NCI-H524 (cell line): ENCODE measurements around the gene PCDHB16.
"Not testable (repeated sequence)": the region's sequence is repeated elsewhere in the genome, so short reads cannot be mapped to it uniquely, and the experiment has no call there.

ENCODE experiments used
- DNase-seq, 2 experiments: peaks; one replicate each; lab custom pipeline; 2025; lab: John Stamatoyannopoulos, UW

The PCDHB16 gene

GRCh38 chr5:141184117-141184855 lies 2.1 kb downstream of the PCDHB16 start:
- DNase-seq: not testable (repeated sequence)

GRCh38 chr5:141186897-141187512 lies 4.8 kb downstream of the PCDHB16 start, which contains the start of gene PCDHB9:
Gene PCDHB9 (plus strand): TSS chr5:141187161. CDS start chr5:141187319, 158 bp downstream.
- DNase-seq: peak; percentile 71 to 81

- DNase-seq: not testable (repeated sequence)
These were observed 6.5 kb downstream of the PCDHB16 start for GRCh38 chr5:141188682-141189081.

- not testable (repeated sequence) for DNase-seq
These were observed 6.9 kb downstream of the PCDHB16 start for GRCh38 chr5:141189131-141189530.

- peak; percentile 19 to 69 for DNase-seq
These were observed 10.0 kb downstream of the PCDHB16 start, which contains the start of gene PCDHB10 for GRCh38 chr5:141192110-141192725. Gene PCDHB10 (plus strand): TSS chr5:141192353. CDS start chr5:141192553, 200 bp downstream.

GRCh38 chr5:141194332-141194731 lies 12.1 kb downstream of the PCDHB16 start:
- DNase-seq: not testable (repeated sequence)

- no peak for DNase-seq
These were observed 14.2 kb downstream of the PCDHB16 start for GRCh38 chr5:141196363-141196762.

GRCh38 chr5:141199359-141200235 lies 17.4 kb downstream of the PCDHB16 start, which contains the start of gene PCDHB11:
Gene PCDHB11 (plus strand): TSS chr5:141199627. CDS start chr5:141199775, 148 bp downstream.
- DNase-seq: peak in 1 of 2 experiments; percentile 38

- DNase-seq: not testable (repeated sequence)
These were observed 18.9 kb downstream of the PCDHB16 start for GRCh38 chr5:141201126-141201525.

- not testable (repeated sequence) for DNase-seq
These were observed 19.5 kb downstream of the PCDHB16 start for GRCh38 chr5:141201646-141202045.

- peak in 1 of 2 experiments; percentile 14 for DNase-seq
These were observed 26.3 kb downstream of the PCDHB16 start, which contains the start of gene PCDHB12 for GRCh38 chr5:141208478-141208877. Gene PCDHB12 (plus strand): TSS chr5:141208719. CDS start chr5:141208908, 189 bp downstream.

GRCh38 chr5:141210281-141210680 lies 28.1 kb downstream of the PCDHB16 start:
- not testable (repeated sequence) for DNase-seq

- not testable (repeated sequence) for DNase-seq
These were observed 28.7 kb downstream of the PCDHB16 start for GRCh38 chr5:141210849-141211248.

- peak in 1 of 2 experiments; percentile 18 for DNase-seq
These were observed 31.6 kb downstream of the PCDHB16 start, which contains the start of gene PCDHB13 for GRCh38 chr5:141213656-141214339. Gene PCDHB13 (plus strand): TSS chr5:141213919. CDS start chr5:141214124, 205 bp downstream.

GRCh38 chr5:141214583-141214982 lies 32.4 kb downstream of the PCDHB16 start:
- not testable (repeated sequence) for DNase-seq

- DNase-seq: not testable (repeated sequence)
These were observed 33.3 kb downstream of the PCDHB16 start for GRCh38 chr5:141215504-141215903.

- DNase-seq: not testable (repeated sequence)
These were observed 33.8 kb downstream of the PCDHB16 start for GRCh38 chr5:141216035-141216434.

- peak; percentile 34 to 75 for DNase-seq
These were observed 41.1 kb downstream of the PCDHB16 start, which contains the start of gene PCDHB14 for GRCh38 chr5:141223112-141223783. Gene PCDHB14 (plus strand): TSS chr5:141223343. CDS start chr5:141223506, 163 bp downstream.

GRCh38 chr5:141224844-141225243 lies 42.7 kb downstream of the PCDHB16 start:
- DNase-seq: not testable (repeated sequence)

GRCh38 chr5:141225421-141225820 lies 43.2 kb downstream of the PCDHB16 start:
- not testable (repeated sequence) for DNase-seq
